GM23338 (cell line): ENCODE measurements around the gene SMOC2. TPM values are rescaled to one million over a fixed set of nuclear protein-coding genes. Genes with fewer than 3 reads are reported as not detected.

Source experiments
- ATAC-seq: fragments of 200-7000 bp; cut with Tn5 transposase; 3 replicates; pipeline ENCODE4 v1.9.1; 2020
- DNase-seq: peaks from one replicate; pipeline ENCODE4 v3.0.0-alpha.2; 2015; ENCODE audit warnings: low spot score
- H2AFZ ChIP-seq: fragments of 200-600 bp; sonication (generic); 2 replicates; pipeline ENCODE4 v1.8.0; 2016; ENCODE audit warnings: antibody characterized with exemption, mild to moderate bottlenecking, moderate library complexity
- H3F3A ChIP-seq: fragments of 200-600 bp; sonication (generic); replicated peaks from 2 replicates; pipeline ENCODE4 v1.8.0; 2017; ENCODE audit warnings: antibody characterized with exemption, mixed run types, low read depth
- H3K27ac ChIP-seq: fragments of 200-600 bp; sonication (generic); 2 replicates; pipeline ENCODE4 v1.6.1; 2016; ENCODE audit warnings: low read depth
- H3K27me3 ChIP-seq: fragments of 200-600 bp; sonication (generic); 2 replicates; pipeline ENCODE4 v1.8.0; 2016; ENCODE audit warnings: mild to moderate bottlenecking, mixed run types, moderate library complexity; ENCODE audit not compliant: insufficient read depth
- H3K36me3 ChIP-seq: fragments of 200-600 bp; sonication (generic); 2 replicates; pipeline ENCODE4 v1.8.0; 2016; ENCODE audit warnings: mild to moderate bottlenecking; ENCODE audit not compliant: insufficient read depth
- H3K4me1 ChIP-seq: fragments of 200-600 bp; sonication (generic); 2 replicates; pipeline ENCODE4 v1.8.0; 2016; ENCODE audit warnings: mild to moderate bottlenecking, moderate library complexity; ENCODE audit not compliant: insufficient read depth
- H3K4me2 ChIP-seq: fragments of 200-600 bp; sonication (generic); 2 replicates; pipeline ENCODE4 v1.7.1; 2017; ENCODE audit warnings: mixed run types
- H3K4me3 ChIP-seq: fragments of 200-600 bp; sonication (generic); 2 replicates; pipeline ENCODE4 v1.6.1; 2016; ENCODE audit warnings: mixed run types
- H3K79me2 ChIP-seq: fragments of 200-600 bp; sonication (generic); replicated peaks from 2 replicates; pipeline ENCODE4 v1.8.0; 2017; ENCODE audit warnings: mild to moderate bottlenecking; ENCODE audit not compliant: insufficient read depth
- H3K9me2 ChIP-seq: fragments of 200-600 bp; sonication (generic); 2 replicates; pipeline ENCODE4 v1.8.0; 2017; ENCODE audit not compliant: insufficient read depth
- H4K20me1 ChIP-seq: fragments of 200-600 bp; sonication (generic); replicated peaks from 2 replicates; pipeline ENCODE4 v1.8.0; 2017; ENCODE audit warnings: mild to moderate bottlenecking; ENCODE audit not compliant: insufficient read depth
- H3K27ac Mint-ChIP-seq: 2 replicates; pipeline ENCODE4 v1.8.0; 2020; ENCODE audit warnings: inconsistent platforms, mild to moderate bottlenecking, moderate library complexity, mixed read lengths
- H3K27me3 Mint-ChIP-seq: 3 replicates; pipeline ENCODE4 v1.8.0; 2022; ENCODE audit warnings: low read depth, mild to moderate bottlenecking, moderate library complexity, mixed read lengths, inconsistent platforms; ENCODE audit not compliant: insufficient read depth, poor library complexity
- H3K36me3 Mint-ChIP-seq: 3 replicates; pipeline ENCODE4 v1.8.0; 2021; ENCODE audit warnings: low read depth, mild to moderate bottlenecking, inconsistent platforms, moderate library complexity, mixed read lengths
- H3K4me1 Mint-ChIP-seq: 3 replicates; pipeline ENCODE4 v1.8.0; 2020; ENCODE audit warnings: mild to moderate bottlenecking, inconsistent platforms, mixed read lengths
- H3K4me3 Mint-ChIP-seq: 3 replicates; pipeline ENCODE4 v1.8.0; 2021; ENCODE audit warnings: moderate library complexity, mild to moderate bottlenecking, inconsistent platforms, mixed read lengths
- H3K9me3 Mint-ChIP-seq: 3 replicates; pipeline ENCODE4 v1.8.0; 2020; ENCODE audit warnings: moderate library complexity, mild to moderate bottlenecking, inconsistent platforms, mixed read lengths
- CREB1 ChIP-seq: fragments of 250-450 bp; sonication (Bioruptor Pico); IDR thresholded peaks from 2 replicates; pipeline ENCODE4 v1.5.0; 2020; ENCODE audit warnings: low read depth, mild to moderate bottlenecking, moderate library complexity
- EZH2 ChIP-seq: fragments of 200-600 bp; sonication (generic); IDR thresholded peaks from one replicate; pipeline ENCODE4 v1.8.0; 2017; ENCODE audit warnings: antibody characterized with exemption, mild to moderate bottlenecking, low read depth; ENCODE audit not compliant: unreplicated experiment
- EZH2phosphoT487 ChIP-seq: fragments of 200-600 bp; sonication (generic); IDR thresholded peaks from one replicate; pipeline ENCODE4 v1.8.1; 2018; ENCODE audit warnings: antibody characterized with exemption; ENCODE audit not compliant: unreplicated experiment
- NANOG ChIP-seq: IDR thresholded peaks from 2 replicates; pipeline ENCODE4 v1.6.1; 2016; ENCODE audit warnings: antibody characterized with exemption, borderline replicate concordance
- STAT1 ChIP-seq: IDR thresholded peaks from one replicate; pipeline ENCODE4 v1.6.1; 2016; ENCODE audit warnings: antibody characterized with exemption; ENCODE audit not compliant: unreplicated experiment
- ZNF331 ChIP-seq: fragments of 250-450 bp; sonication (Bioruptor Pico); IDR thresholded peaks from 2 replicates; pipeline ENCODE4 v1.5.0; 2020; ENCODE audit warnings: low read depth, mild to moderate bottlenecking, moderate library complexity
- ZNF462 ChIP-seq: fragments of 250-450 bp; sonication (Bioruptor Pico); IDR thresholded peaks from 2 replicates; pipeline ENCODE4 v1.5.0; 2020; ENCODE audit warnings: mild to moderate bottlenecking, moderate library complexity
- polyA plus RNA-seq: library from polyadenylated mRNA; unstranded; fragments of >200 nt; fragmentation: Nextera tagmentation; extraction: Ambion mirVana; gene quantifications from 2 replicates; pipeline ENCODE4 v1.2.1, GENCODE V29; 2016
- total RNA-seq: library from RNA; depleted of rRNA; stranded (reverse); fragments of >200 nt; shearing (Covaris generic); gene quantifications from 2 replicates; pipeline ENCODE4 v1.2.3, GENCODE V29; 2014
- TF ChIP-seq, protein P1 (sequence below), 2 experiments: fragments of 200-600 bp in 1 of 2; sonication (generic) in 1 of 2; conservative IDR thresholded peaks; 2 replicates each; pipeline versions ENCODE4 v1.5.1 to v1.6.1; 2016 to 2017; ENCODE audit warnings: antibody characterized with exemption in 2 of 2, low read depth in 2 of 2, mild to moderate bottlenecking in 2 of 2, moderate library complexity in 1 of 2

SMOC2 gene
- total and polyA plus RNA-seq, 2 experiments from 2014 or later: 4.3 to 6.5 TPM

- H3K4me1 Mint-ChIP-seq: peaks cover 43% of the 10 kb centered on the region
- H3K4me2 ChIP-seq: no peak overlapping the region
- TF ChIP-seq NANOG (no peak), EZH2phosphoT487 (no peak), ZNF462 (CRISPR knock-in tag) (no peak), CREB1 (CRISPR knock-in tag) (no peak), ZNF331 (CRISPR knock-in tag) (no peak), EZH2 (no peak)
- DNase-seq: no peak
- H3K4me3 Mint-ChIP-seq: no peak overlapping the region
- H3K9me2 ChIP-seq: no peaks in the 10 kb centered on the region
- H3K27me3 ChIP-seq: no peaks in the 10 kb centered on the region
- ATAC-seq: no peak
- H3K9me3 Mint-ChIP-seq: no peaks in the 10 kb centered on the region
- no peaks in the 10 kb centered on the region for H3F3A ChIP-seq
- H3K36me3 Mint-ChIP-seq: no peaks in the 10 kb centered on the region
- no peak overlapping the region for H3K4me3 ChIP-seq
- no peaks in the 10 kb centered on the region for H4K20me1 ChIP-seq
- peaks cover 12% of the 10 kb centered on the region for H3K4me1 ChIP-seq
- H3K27ac ChIP-seq: no peak overlapping the region
- no peaks in the 10 kb centered on the region for H3K79me2 ChIP-seq
- H2AFZ ChIP-seq: no peak overlapping the region
- H3K27me3 Mint-ChIP-seq: peaks cover 11% of the 10 kb centered on the region
- H3K27ac Mint-ChIP-seq: no peak overlapping the region
- no peaks in the 10 kb centered on the region for H3K36me3 ChIP-seq
Observed at GRCh38 chr6:168542301-168542700, 101.3 kb downstream of the SMOC2 start.

- Histone ChIP-seq H3K27me3 (no peaks in the 10 kb centered on the region), H3K27ac (no peak overlapping the region), H2AFZ (no peak overlapping the region), H3K9me2 (no peaks in the 10 kb centered on the region), H3F3A (no peaks in the 10 kb centered on the region), H3K79me2 (no peaks in the 10 kb centered on the region), H4K20me1 (no peaks in the 10 kb centered on the region), H3K4me3 (no peak overlapping the region), H3K4me1 (peaks cover 10% of the 10 kb centered on the region), H3K4me2 (no peak overlapping the region), H3K36me3 (no peaks in the 10 kb centered on the region)
- no peak overlapping the region for H3K4me3 Mint-ChIP-seq
- H3K9me3 Mint-ChIP-seq: no peaks in the 10 kb centered on the region
- no peak overlapping the region for H3K27ac Mint-ChIP-seq
- ATAC-seq: no peak
- no peak for DNase-seq
- no peaks in the 10 kb centered on the region for H3K36me3 Mint-ChIP-seq
- no peaks in the 10 kb centered on the region for H3K27me3 Mint-ChIP-seq
- TF ChIP-seq EZH2 (no peak), STAT1 (no peak)
- TF ChIP-seq, protein P1, sequence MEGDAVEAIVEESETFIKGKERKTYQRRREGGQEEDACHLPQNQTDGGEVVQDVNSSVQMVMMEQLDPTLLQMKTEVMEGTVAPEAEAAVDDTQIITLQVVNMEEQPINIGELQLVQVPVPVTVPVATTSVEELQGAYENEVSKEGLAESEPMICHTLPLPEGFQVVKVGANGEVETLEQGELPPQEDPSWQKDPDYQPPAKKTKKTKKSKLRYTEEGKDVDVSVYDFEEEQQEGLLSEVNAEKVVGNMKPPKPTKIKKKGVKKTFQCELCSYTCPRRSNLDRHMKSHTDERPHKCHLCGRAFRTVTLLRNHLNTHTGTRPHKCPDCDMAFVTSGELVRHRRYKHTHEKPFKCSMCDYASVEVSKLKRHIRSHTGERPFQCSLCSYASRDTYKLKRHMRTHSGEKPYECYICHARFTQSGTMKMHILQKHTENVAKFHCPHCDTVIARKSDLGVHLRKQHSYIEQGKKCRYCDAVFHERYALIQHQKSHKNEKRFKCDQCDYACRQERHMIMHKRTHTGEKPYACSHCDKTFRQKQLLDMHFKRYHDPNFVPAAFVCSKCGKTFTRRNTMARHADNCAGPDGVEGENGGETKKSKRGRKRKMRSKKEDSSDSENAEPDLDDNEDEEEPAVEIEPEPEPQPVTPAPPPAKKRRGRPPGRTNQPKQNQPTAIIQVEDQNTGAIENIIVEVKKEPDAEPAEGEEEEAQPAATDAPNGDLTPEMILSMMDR (conservative IDR thresholded peaks at IDR 0.05; ENCODE audit: low read depth in 2 of 2): peak in 1 of 2 experiments; percentile 48; a peak in 2 of 4 replicates
- peaks cover 23% of the 10 kb centered on the region for H3K4me1 Mint-ChIP-seq
Observed at GRCh38 chr6:168545428-168545827, 104.4 kb downstream of the SMOC2 start.
